MM.1S (cell line): ENCODE measurements around the gene TANGO2.

ENCODE experiments used
- DNase-seq: peaks from one replicate; pipeline ENCODE4 v3.0.0-alpha.2; 2015
- H2AFZ ChIP-seq: fragments of 300-600 bp; sonication (generic); 2 replicates; pipeline ENCODE4 v1.6.0; 2016; ENCODE audit warnings: antibody characterized with exemption, low read length
- H3F3A ChIP-seq: fragments of 300-600 bp; sonication (generic); 2 replicates; pipeline ENCODE4 v1.6.1; 2016; ENCODE audit warnings: mild to moderate bottlenecking, antibody characterized with exemption, low read length, moderate library complexity, mixed read lengths; ENCODE audit not compliant: insufficient read depth
- H3K27ac ChIP-seq: fragments of 300-600 bp; sonication (generic); 2 replicates; pipeline ENCODE4 v1.5.1; 2016; ENCODE audit warnings: mild to moderate bottlenecking, low read length
- H3K27me3 ChIP-seq: fragments of 300-600 bp; sonication (generic); replicated peaks from 2 replicates; pipeline ENCODE4 v1.6.0; 2016; ENCODE audit warnings: low read length; ENCODE audit not compliant: insufficient read depth
- H3K36me3 ChIP-seq: fragments of 300-600 bp; sonication (generic); replicated peaks from 2 replicates; pipeline ENCODE4 v1.6.1; 2016; ENCODE audit warnings: mild to moderate bottlenecking, low read length, mixed read lengths; ENCODE audit not compliant: insufficient read depth
- H3K4me1 ChIP-seq: fragments of 300-600 bp; sonication (generic); 2 replicates; pipeline ENCODE4 v1.6.1; 2016; ENCODE audit warnings: low read length, mixed read lengths
- H3K4me2 ChIP-seq: fragments of 300-600 bp; sonication (generic); 2 replicates; pipeline ENCODE4 v1.6.0; 2016; ENCODE audit warnings: low read depth, low read length
- H3K4me3 ChIP-seq: fragments of 300-600 bp; sonication (generic); 2 replicates; pipeline ENCODE4 v1.5.1; 2016; ENCODE audit warnings: low read length, mixed read lengths
- H3K79me2 ChIP-seq: fragments of 300-600 bp; sonication (generic); 2 replicates; pipeline ENCODE4 v1.6.1; 2016; ENCODE audit warnings: mixed run types, low read length, mixed read lengths
- H3K9ac ChIP-seq: fragments of 300-600 bp; sonication (generic); 2 replicates; pipeline ENCODE4 v1.6.1; 2016; ENCODE audit warnings: low read length, mixed read lengths
- H3K9me2 ChIP-seq: fragments of 300-600 bp; sonication (generic); replicated peaks from 2 replicates; pipeline ENCODE4 v1.6.1; 2016; ENCODE audit warnings: mild to moderate bottlenecking, low read length, mixed read lengths; ENCODE audit not compliant: insufficient read depth
- H3K9me3 ChIP-seq: fragments of 300-600 bp; sonication (generic); replicated peaks from 2 replicates; pipeline ENCODE4 v1.6.1; 2016; ENCODE audit warnings: mild to moderate bottlenecking, low read length, mixed read lengths; ENCODE audit not compliant: insufficient read depth
- H4K20me1 ChIP-seq: fragments of 300-600 bp; sonication (generic); 2 replicates; pipeline ENCODE4 v1.6.1; 2016; ENCODE audit warnings: mild to moderate bottlenecking, low read length, moderate library complexity, mixed read lengths; ENCODE audit not compliant: insufficient read depth
- CTCF ChIP-seq: fragments of 300-600 bp; sonication (generic); IDR thresholded peaks from 2 replicates; pipeline ENCODE4 v1.5.1; 2016; ENCODE audit warnings: antibody characterized with exemption, low read length, mixed read lengths
- EZH2 ChIP-seq: fragments of 300-600 bp; sonication (generic); optimal IDR thresholded peaks from 2 replicates; pipeline ENCODE3; 2017; ENCODE audit warnings: low read depth, mild to moderate bottlenecking, antibody characterized with exemption, low read length, mixed read lengths
- EZH2phosphoT487 ChIP-seq: fragments of 300-600 bp; sonication (generic); IDR thresholded peaks from 2 replicates; pipeline ENCODE4 v1.6.1; 2018; ENCODE audit warnings: antibody characterized with exemption, low read length

TANGO2 gene

DNA sequence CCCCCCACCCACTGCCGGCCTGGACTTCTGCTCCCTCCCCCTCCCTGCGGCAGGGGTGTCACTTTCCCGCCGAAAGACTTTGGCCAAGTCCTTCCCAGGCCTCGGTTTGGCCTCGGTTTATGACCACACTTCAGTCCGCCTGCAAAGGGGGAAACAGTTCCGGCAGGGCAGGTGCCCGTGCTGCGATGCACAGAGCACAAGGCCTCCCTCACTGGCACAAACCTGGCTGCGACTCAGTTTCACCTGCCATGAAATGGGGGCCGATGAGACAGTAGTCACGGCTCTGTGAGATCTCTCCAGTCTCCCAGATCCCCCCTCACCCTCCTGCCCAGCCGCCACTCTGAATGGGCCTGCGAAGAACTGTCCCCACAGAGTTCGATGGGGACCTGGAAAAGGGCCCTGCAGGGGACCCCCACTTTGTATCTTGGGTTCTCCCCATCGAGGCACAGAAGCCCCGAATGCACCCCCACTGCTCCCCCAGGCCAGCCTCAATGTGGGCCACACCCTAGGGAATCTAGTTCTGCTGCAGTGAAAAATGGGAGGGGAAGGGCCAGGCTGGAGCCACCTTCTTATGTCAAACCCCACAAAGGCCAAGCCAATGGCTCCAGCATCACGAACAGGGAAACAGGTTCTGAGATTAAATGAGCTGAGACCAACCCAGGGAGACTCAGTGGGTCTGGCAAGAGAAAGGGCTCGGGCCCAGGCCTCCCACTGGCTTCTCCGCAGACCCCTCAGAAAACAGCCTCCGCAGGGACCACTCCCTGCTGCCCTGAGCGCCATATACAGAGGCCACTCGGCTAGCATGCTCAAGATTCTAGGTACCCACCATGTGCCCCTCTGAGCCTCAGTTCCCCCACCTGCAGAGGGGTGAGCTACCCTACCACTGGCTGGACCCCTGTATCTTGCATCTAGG, 33.3 kb upstream of the TANGO2 start:
- H3K4me3 ChIP-seq, result no peak overlapping the region
- H2AFZ ChIP-seq, result no peak overlapping the region
- H3K27ac ChIP-seq, result no peak overlapping the region
- TF ChIP-seq EZH2phosphoT487 (no peak), CTCF (no peak), EZH2 (no peak)
- no peaks in the 10 kb centered on the region for H3K9me3 ChIP-seq
- H3K9ac ChIP-seq, result no peak overlapping the region
- H4K20me1 ChIP-seq, result no peaks in the 10 kb centered on the region
- DNase-seq, result no peak
- peaks cover 16% of the 10 kb centered on the region for H3K4me1 ChIP-seq
- no peak overlapping the region for H3K4me2 ChIP-seq
- no peaks in the 10 kb centered on the region for H3K9me2 ChIP-seq
- no peaks in the 10 kb centered on the region for H3K79me2 ChIP-seq
- no peaks in the 10 kb centered on the region for H3K36me3 ChIP-seq
- H3F3A ChIP-seq, result no peaks in the 10 kb centered on the region
- H3K27me3 ChIP-seq, result peaks cover 37% of the 10 kb centered on the region

DNA sequence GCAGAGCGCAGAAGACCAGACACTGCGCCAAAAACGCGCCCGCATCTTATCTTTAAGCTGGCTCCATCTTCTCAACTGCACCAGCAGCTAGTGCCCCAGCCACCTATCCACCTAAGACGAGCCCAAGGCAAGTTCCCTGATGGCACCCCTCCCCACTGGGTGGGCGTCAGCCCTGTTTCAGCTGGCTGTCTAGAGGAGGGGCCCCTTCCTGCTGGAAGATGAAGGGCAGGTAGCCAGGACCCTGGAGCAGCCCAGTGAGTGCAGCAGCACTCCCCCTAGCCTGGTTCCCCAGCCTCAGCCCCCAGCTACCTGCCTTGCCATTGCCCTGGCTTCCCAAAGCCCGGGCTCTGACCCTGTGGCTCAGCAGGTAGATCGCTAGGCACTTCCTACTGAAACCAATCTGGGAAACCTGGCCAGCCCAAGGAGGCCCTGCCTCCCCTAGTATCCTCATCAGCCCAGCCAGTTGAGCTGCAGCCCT, 32.5 kb upstream of the TANGO2 start:
- no peaks in the 10 kb centered on the region for H3K36me3 ChIP-seq
- H3K27ac ChIP-seq, result no peak overlapping the region
- H3K4me3 ChIP-seq, result no peak overlapping the region
- no peaks in the 10 kb centered on the region for H4K20me1 ChIP-seq
- no peak for DNase-seq
- H3K4me2 ChIP-seq, result no peak overlapping the region
- H3K9me2 ChIP-seq, result no peaks in the 10 kb centered on the region
- H3K4me1 ChIP-seq, result peaks cover 14% of the 10 kb centered on the region
- H3K27me3 ChIP-seq, result peaks cover 43% of the 10 kb centered on the region
- no peak overlapping the region for H2AFZ ChIP-seq
- TF ChIP-seq EZH2phosphoT487, result no peak
- no peaks in the 10 kb centered on the region for H3K79me2 ChIP-seq
- H3K9ac ChIP-seq, result no peak overlapping the region
- H3F3A ChIP-seq, result no peaks in the 10 kb centered on the region
- H3K9me3 ChIP-seq, result no peaks in the 10 kb centered on the region

- no peaks in the 10 kb centered on the region for H3K36me3 ChIP-seq
- H2AFZ ChIP-seq, result no peak overlapping the region
- H3K4me2 ChIP-seq, result no peak overlapping the region
- TF ChIP-seq CTCF (no peak), EZH2 (no peak), EZH2phosphoT487 (no peak)
- no peaks in the 10 kb centered on the region for H3K9me3 ChIP-seq
- no peak overlapping the region for H3K9ac ChIP-seq
- no peak for DNase-seq
- H3F3A ChIP-seq, result no peaks in the 10 kb centered on the region
- peaks cover 51% of the 10 kb centered on the region for H3K27me3 ChIP-seq
- no peaks in the 10 kb centered on the region for H4K20me1 ChIP-seq
- no peaks in the 10 kb centered on the region for H3K79me2 ChIP-seq
- no peak overlapping the region for H3K4me3 ChIP-seq
- H3K9me2 ChIP-seq, result no peaks in the 10 kb centered on the region
- H3K4me1 ChIP-seq, result peaks cover 7% of the 10 kb centered on the region
- H3K27ac ChIP-seq, result no peak overlapping the region
Measured at GRCh38 chr22:19988965-19989724, 31.8 kb upstream of the TANGO2 start.
